IPS-NIHi7 (cell line): ENCODE measurements around the gene CTTNBP2NL.
"Not testable (repeated sequence)": the region's sequence is repeated elsewhere in the genome, so short reads cannot be mapped to it uniquely, and the experiment has no call there.

Source experiments
- DNase-seq: peaks from one replicate; pipeline ENCODE4 v3.0.0; 2012; ENCODE audit warnings: mixed read lengths; ENCODE audit errors: extremely low spot score

Gene CTTNBP2NL

GRCh38 chr1:112461200-112461871 is 65.3 kb downstream of the CTTNBP2NL start:
- DNase-seq = peak; percentile 22

- no peak for DNase-seq
Measured at GRCh38 chr1:112462953-112463279, 66.9 kb downstream of the CTTNBP2NL start.

GRCh38 chr1:112464501-112464900 is 68.5 kb downstream of the CTTNBP2NL start:
- DNase-seq = no peak

GRCh38 chr1:112465122-112465521 is 69.1 kb downstream of the CTTNBP2NL start:
- DNase-seq = no peak

GRCh38 chr1:112466078-112466660 is 70.2 kb downstream of the CTTNBP2NL start:
- peak; percentile 91 for DNase-seq

GRCh38 chr1:112470324-112470723 is 74.3 kb downstream of the CTTNBP2NL start:
- DNase-seq = not testable (repeated sequence)

GRCh38 chr1:112470966-112471365 is 75.0 kb downstream of the CTTNBP2NL start:
- no peak for DNase-seq

- DNase-seq = peak; percentile 15
Measured at GRCh38 chr1:112472142-112472541, 76.1 kb downstream of the CTTNBP2NL start.

GRCh38 chr1:112477550-112477949 is 81.5 kb downstream of the CTTNBP2NL start:
- DNase-seq = no peak

- no peak for DNase-seq
Measured at GRCh38 chr1:112478314-112478713, 82.3 kb downstream of the CTTNBP2NL start.

GRCh38 chr1:112486063-112486462 is 90.0 kb downstream of the CTTNBP2NL start:
- DNase-seq = not testable (repeated sequence)

GRCh38 chr1:112487686-112488085 is 91.7 kb downstream of the CTTNBP2NL start:
- not testable (repeated sequence) for DNase-seq

GRCh38 chr1:112488141-112488540 is 92.1 kb downstream of the CTTNBP2NL start:
- DNase-seq = no peak

- DNase-seq = no peak
Measured at GRCh38 chr1:112492076-112492475, 96.1 kb downstream of the CTTNBP2NL start.

GRCh38 chr1:112493351-112493750 is 97.3 kb downstream of the CTTNBP2NL start:
- DNase-seq = no peak

- DNase-seq = no peak
Measured at GRCh38 chr1:112496290-112496689, 100.3 kb downstream of the CTTNBP2NL start.

GRCh38 chr1:112501810-112502641 is 106.0 kb downstream of the CTTNBP2NL start:
- DNase-seq = peak; percentile 59

- DNase-seq = no peak
Measured at GRCh38 chr1:112502826-112503225, 106.8 kb downstream of the CTTNBP2NL start.

GRCh38 chr1:112504001-112504660 is 108.1 kb downstream of the CTTNBP2NL start:
- no peak for DNase-seq

GRCh38 chr1:112504661-112505399 is 108.8 kb downstream of the CTTNBP2NL start:
- DNase-seq = no peak

- DNase-seq = no peak
Measured at GRCh38 chr1:112505400-112505785, 109.4 kb downstream of the CTTNBP2NL start.

GRCh38 chr1:112505878-112506277 is 109.9 kb downstream of the CTTNBP2NL start:
- no peak for DNase-seq
